Measurements from ENCODE around the gene LGALS14.

LGALS14 gene

GRCh38 chr19:39752390-39752789, 48.1 kb downstream of the LGALS14 start:
- no peak for FAIRE-seq

GRCh38 chr19:39752795-39753194, 48.5 kb downstream of the LGALS14 start:
- no peak for FAIRE-seq

GRCh38 chr19:39754544-39754943, 50.3 kb downstream of the LGALS14 start:
- no peak for FAIRE-seq

GRCh38 chr19:39754971-39755370, 50.7 kb downstream of the LGALS14 start:
- no peak for FAIRE-seq
